Measurements from ENCODE around the gene RALGAPA1.

The RALGAPA1 gene

DNA sequence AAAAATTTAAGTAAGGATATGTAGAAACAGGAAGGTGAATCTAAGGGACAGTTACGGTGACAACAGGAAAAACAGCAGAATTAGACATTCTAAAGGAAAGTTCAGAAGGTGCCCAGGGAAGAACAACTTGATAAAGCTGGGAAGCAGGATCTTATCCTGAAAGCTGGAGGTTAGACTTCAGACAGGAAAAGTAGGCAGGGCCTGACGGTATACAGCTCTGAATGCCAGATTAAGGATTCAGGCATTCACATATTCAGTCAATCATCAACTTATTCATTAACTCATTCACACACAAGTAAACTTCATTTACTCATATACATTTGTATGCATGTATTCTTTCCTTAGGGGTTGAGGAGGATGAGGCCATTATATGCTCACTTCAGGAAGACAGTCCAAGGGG is 81.3 kb downstream of the RALGAPA1 start:
- TF ChIP-seq, protein P1, sequence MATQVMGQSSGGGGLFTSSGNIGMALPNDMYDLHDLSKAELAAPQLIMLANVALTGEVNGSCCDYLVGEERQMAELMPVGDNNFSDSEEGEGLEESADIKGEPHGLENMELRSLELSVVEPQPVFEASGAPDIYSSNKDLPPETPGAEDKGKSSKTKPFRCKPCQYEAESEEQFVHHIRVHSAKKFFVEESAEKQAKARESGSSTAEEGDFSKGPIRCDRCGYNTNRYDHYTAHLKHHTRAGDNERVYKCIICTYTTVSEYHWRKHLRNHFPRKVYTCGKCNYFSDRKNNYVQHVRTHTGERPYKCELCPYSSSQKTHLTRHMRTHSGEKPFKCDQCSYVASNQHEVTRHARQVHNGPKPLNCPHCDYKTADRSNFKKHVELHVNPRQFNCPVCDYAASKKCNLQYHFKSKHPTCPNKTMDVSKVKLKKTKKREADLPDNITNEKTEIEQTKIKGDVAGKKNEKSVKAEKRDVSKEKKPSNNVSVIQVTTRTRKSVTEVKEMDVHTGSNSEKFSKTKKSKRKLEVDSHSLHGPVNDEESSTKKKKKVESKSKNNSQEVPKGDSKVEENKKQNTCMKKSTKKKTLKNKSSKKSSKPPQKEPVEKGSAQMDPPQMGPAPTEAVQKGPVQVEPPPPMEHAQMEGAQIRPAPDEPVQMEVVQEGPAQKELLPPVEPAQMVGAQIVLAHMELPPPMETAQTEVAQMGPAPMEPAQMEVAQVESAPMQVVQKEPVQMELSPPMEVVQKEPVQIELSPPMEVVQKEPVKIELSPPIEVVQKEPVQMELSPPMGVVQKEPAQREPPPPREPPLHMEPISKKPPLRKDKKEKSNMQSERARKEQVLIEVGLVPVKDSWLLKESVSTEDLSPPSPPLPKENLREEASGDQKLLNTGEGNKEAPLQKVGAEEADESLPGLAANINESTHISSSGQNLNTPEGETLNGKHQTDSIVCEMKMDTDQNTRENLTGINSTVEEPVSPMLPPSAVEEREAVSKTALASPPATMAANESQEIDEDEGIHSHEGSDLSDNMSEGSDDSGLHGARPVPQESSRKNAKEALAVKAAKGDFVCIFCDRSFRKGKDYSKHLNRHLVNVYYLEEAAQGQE (IDR thresholded peaks at IDR 0.05; ENCODE audit: insufficient read depth in 1 of 2, low read depth in 2 of 2, low read length in 2 of 2): no peak
- TF ChIP-seq SIN3A (IDR thresholded peaks at IDR 0.05; ENCODE audit: borderline replicate concordance, insufficient read depth, low read length): no peak
- TF ChIP-seq TAF1 (IDR thresholded peaks at IDR 0.05; ENCODE audit: borderline replicate concordance, insufficient read depth, low read length): no peak
- TF ChIP-seq FOXP2 (optimal IDR thresholded peaks at IDR 0.05; ENCODE audit: borderline replicate concordance, extremely low read depth, extremely low read length, insufficient read depth): no peak
- no peak for TF ChIP-seq POLR2AphosphoS5 (IDR thresholded peaks at IDR 0.05; ENCODE audit: low read depth, low read length)

DNA sequence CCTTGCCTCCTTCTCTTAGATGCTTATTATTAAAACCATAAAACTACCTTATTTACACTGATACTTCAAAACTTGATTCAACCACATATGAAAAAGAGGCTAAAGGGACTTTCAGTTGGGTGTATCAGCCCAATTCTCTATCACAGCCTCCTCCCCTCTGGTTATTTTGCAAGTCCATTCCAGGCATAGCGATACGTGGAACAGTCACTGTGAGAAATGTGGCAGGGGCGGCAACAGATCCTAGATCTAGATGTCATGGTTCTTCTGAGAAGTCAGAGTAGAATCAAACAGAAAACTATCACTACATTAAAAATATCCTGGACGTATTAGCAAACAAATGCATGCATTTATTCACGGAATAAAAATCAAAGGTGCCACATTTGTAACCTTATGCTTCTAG is 83.2 kb downstream of the RALGAPA1 start:
- no peak for TF ChIP-seq POLR2AphosphoS5 (IDR thresholded peaks at IDR 0.05; ENCODE audit: low read depth, low read length)

DNA sequence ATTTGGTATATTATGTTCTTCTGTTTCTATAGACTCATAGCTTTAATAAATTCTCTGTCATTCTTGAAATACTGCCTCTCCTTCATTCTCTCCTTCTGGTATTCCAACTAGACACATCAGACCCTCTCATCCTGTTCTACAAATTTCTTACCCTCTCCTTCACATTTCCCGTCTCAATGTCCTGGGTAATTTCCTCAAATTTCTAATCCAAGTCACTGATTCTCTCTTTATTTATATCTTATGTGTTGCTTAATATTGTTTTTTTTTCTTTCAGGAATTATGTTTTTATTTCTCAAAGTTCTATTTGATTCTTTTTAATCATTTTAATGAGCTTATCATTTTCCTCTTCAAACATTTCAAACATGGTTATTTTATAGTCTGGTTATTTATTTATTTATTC is 94.0 kb downstream of the RALGAPA1 start:
- TF ChIP-seq SIN3A (IDR thresholded peaks at IDR 0.05; ENCODE audit: borderline replicate concordance, insufficient read depth, low read length) (no peak), FOXP2 (optimal IDR thresholded peaks at IDR 0.05; ENCODE audit: borderline replicate concordance, extremely low read depth, extremely low read length, insufficient read depth) (no peak), POLR2AphosphoS5 (IDR thresholded peaks at IDR 0.05; ENCODE audit: low read depth, low read length) (no peak), TAF1 (IDR thresholded peaks at IDR 0.05; ENCODE audit: borderline replicate concordance, insufficient read depth, low read length) (no peak)
- TF ChIP-seq, protein P1 (IDR thresholded peaks at IDR 0.05; ENCODE audit: insufficient read depth in 1 of 2, low read depth in 2 of 2, low read length in 2 of 2): no peak

DNA sequence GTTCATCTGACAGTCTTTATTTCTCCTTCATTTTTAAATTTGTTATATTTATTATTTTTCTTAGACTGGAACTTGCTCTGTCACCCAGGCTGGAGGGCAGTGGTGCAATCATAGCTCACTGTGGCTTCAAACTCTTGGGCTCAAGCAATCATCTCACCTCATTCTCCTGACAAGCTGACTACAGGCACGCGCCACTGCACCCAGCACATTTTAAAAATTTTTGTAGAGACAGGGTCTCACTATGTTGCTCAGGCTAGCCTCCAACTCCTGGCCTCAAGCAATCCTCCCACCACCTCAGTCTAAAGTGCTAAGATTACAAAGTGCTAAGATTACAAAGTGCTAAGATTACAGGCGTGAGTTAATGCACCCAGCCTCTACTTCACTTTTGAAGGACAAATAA is 96.6 kb downstream of the RALGAPA1 start:
- TF ChIP-seq SIN3A (IDR thresholded peaks at IDR 0.05; ENCODE audit: borderline replicate concordance, insufficient read depth, low read length) (no peak), TAF1 (IDR thresholded peaks at IDR 0.05; ENCODE audit: borderline replicate concordance, insufficient read depth, low read length) (no peak), FOXP2 (optimal IDR thresholded peaks at IDR 0.05; ENCODE audit: borderline replicate concordance, extremely low read depth, extremely low read length, insufficient read depth) (no peak), POLR2AphosphoS5 (IDR thresholded peaks at IDR 0.05; ENCODE audit: low read depth, low read length) (no peak)
- TF ChIP-seq, protein P1 (IDR thresholded peaks at IDR 0.05; ENCODE audit: insufficient read depth in 1 of 2, low read depth in 2 of 2, low read length in 2 of 2): no peak

DNA sequence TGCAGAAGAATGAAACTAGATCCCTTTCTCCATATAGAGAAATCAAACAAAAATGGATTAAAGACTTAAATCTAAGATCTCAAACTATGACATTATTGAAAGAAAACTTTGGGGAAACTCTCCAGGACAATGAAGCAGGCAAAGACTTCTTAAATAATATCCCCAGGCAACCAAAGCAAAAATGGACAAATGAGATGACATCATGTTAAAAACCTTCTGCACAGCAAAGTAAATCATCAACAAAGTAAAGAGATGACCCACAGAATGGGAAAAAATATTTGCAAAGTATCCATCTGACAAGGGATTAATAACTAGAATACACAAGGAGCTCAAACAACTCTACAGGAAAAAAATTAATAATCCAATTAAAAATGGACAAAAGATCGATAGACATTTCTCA is 101.0 kb downstream of the RALGAPA1 start:
- TF ChIP-seq SIN3A (IDR thresholded peaks at IDR 0.05; ENCODE audit: borderline replicate concordance, insufficient read depth, low read length) (no peak), FOXP2 (optimal IDR thresholded peaks at IDR 0.05; ENCODE audit: borderline replicate concordance, extremely low read depth, extremely low read length, insufficient read depth) (no peak), POLR2AphosphoS5 (IDR thresholded peaks at IDR 0.05; ENCODE audit: low read depth, low read length) (no peak)

DNA sequence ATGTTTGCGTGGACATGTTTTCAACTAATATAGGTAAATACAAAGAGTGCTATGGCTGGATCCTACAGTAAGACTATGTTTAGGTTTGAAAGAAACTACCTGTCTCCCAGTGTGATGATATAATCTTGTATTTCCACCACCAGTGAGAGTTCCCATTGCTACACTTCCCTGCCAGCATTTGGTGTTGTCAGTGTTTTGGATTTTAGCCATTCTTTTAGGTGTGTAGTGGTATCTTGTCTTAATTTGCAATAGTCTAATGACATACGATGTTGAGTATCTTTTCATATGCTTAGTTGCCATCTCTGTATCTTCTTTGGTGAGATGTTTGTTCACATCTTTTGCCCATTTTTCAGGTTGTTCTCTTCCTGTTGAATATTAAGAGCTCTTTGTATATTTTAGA is 103.5 kb downstream of the RALGAPA1 start:
- TF ChIP-seq FOXP2 (optimal IDR thresholded peaks at IDR 0.05; ENCODE audit: borderline replicate concordance, extremely low read depth, extremely low read length, insufficient read depth) (no peak), POLR2AphosphoS5 (IDR thresholded peaks at IDR 0.05; ENCODE audit: low read depth, low read length) (no peak), SIN3A (IDR thresholded peaks at IDR 0.05; ENCODE audit: borderline replicate concordance, insufficient read depth, low read length) (no peak), TAF1 (IDR thresholded peaks at IDR 0.05; ENCODE audit: borderline replicate concordance, insufficient read depth, low read length) (no peak)
- TF ChIP-seq, protein P1 (IDR thresholded peaks at IDR 0.05; ENCODE audit: insufficient read depth in 1 of 2, low read depth in 2 of 2, low read length in 2 of 2): no peak

Measured in PFSK-1 (cell line).